H1 (cell line): ENCODE measurements around the gene LHPP. TPM values are rescaled to one million over a fixed set of nuclear protein-coding genes. Genes with fewer than 3 reads are reported as not detected.

Experiments
- E2F6 ChIP-seq: IDR thresholded peaks from 2 replicates; pipeline ENCODE4 v1.6.1; 2012; ENCODE audit warnings: inconsistent platforms
- KDM4A ChIP-seq: IDR thresholded peaks from one replicate; pipeline ENCODE4 v1.7.1; 2012; ENCODE audit warnings: low read depth, mild to moderate bottlenecking, moderate library complexity, low read length, inconsistent platforms; ENCODE audit not compliant: severe bottlenecking
- polyA plus RNA-seq, 7 experiments: library from polyadenylated mRNA; depleted of rRNA in 3 of 7; stranded (reverse) in 5 of 7; unstranded in 2 of 7; fragments of >200 nt in 5 of 7; fragments of 200-250 nt in 2 of 7; gene quantifications; 1 replicate in 5 of 7; 2 replicates in 1 of 7; 4 replicates in 1 of 7; pipeline versions ENCODE4 v1.2.1 to v1.2.3, GENCODE V29; 2011 to 2013; ENCODE audit warnings: missing spikeins in 2 of 7, mixed read lengths in 2 of 7
- total RNA-seq: library from RNA; stranded (reverse); fragmentation: NEBNext Ultra II Directional; extraction: Animal tissue kit (Norgen Biotek cat#: 25700); gene quantifications from 2 replicates; pipeline ENCODE4 v1.2.1, GENCODE V29; 2021

The LHPP gene
- total and polyA plus RNA-seq, 2 of the 8 experiments (the other 6 are each of a cell fraction or from before 2014, with no cell fraction given) = 26.0 to 45.0 TPM

GRCh38 chr10:124428207-124428777 lies 33.3 kb upstream of the LHPP start (continued):
- TF ChIP-seq KDM4A (no peak), E2F6 (no peak)
